Sigmoid colon (tissue), 4 donors: ENCODE data around the gene KTN1.

Experiments
- EP300 ChIP-seq, 4 donors: sonication (generic); formaldehyde crosslinking; IDR thresholded peaks; one replicate each; pipeline ENCODE4 v1.6.1; 2017; ENCODE audit warnings: antibody characterized with exemption in 4 of 4
- POLR2A ChIP-seq, 2 donors: fragments of 450-650 bp; IDR thresholded peaks; one replicate each; pipeline ENCODE4 v1.6.1; 2016; ENCODE audit warnings: antibody characterized with exemption in 2 of 2, mild to moderate bottlenecking in 2 of 2, moderate library complexity in 2 of 2
- POLR2AphosphoS5 ChIP-seq, 4 donors: sonication (generic); formaldehyde crosslinking; IDR thresholded peaks; one replicate each; pipeline ENCODE4 v1.6.1; 2017; ENCODE audit warnings: antibody characterized with exemption in 4 of 4
- TF ChIP-seq, protein P1 (sequence below), 4 experiments: fragments of 450-650 bp in 3 of 4; fragments of 200-600 bp in 1 of 4; IDR thresholded peaks; one replicate each; pipeline ENCODE4 v1.5.1; 2016 to 2019; ENCODE audit warnings: antibody characterized with exemption in 4 of 4, mild to moderate bottlenecking in 3 of 4, moderate library complexity in 2 of 4

DNA sequence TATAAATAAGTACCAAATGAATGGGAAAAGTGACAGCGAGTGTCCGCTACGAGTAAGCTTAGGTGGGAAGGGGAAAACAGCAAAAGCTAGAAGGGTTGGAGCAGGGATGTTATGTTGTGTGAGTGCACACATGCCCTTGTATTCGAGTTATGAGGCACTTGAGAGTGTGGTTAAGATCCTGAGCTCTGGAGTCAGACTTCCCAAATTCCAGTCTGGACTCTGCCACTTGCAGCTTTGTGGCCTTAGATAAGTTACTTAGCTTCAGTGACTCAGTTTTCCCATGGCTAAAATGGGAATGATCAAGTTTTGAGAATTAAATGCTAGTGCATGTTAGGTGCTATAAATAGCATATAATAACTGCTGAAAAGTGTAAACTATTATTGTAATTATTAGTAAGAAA is 44.9 kb downstream of the KTN1 start:
- TF ChIP-seq, protein P1, sequence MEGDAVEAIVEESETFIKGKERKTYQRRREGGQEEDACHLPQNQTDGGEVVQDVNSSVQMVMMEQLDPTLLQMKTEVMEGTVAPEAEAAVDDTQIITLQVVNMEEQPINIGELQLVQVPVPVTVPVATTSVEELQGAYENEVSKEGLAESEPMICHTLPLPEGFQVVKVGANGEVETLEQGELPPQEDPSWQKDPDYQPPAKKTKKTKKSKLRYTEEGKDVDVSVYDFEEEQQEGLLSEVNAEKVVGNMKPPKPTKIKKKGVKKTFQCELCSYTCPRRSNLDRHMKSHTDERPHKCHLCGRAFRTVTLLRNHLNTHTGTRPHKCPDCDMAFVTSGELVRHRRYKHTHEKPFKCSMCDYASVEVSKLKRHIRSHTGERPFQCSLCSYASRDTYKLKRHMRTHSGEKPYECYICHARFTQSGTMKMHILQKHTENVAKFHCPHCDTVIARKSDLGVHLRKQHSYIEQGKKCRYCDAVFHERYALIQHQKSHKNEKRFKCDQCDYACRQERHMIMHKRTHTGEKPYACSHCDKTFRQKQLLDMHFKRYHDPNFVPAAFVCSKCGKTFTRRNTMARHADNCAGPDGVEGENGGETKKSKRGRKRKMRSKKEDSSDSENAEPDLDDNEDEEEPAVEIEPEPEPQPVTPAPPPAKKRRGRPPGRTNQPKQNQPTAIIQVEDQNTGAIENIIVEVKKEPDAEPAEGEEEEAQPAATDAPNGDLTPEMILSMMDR (IDR thresholded peaks at IDR 0.05): no peak
- TF ChIP-seq POLR2A (IDR thresholded peaks at IDR 0.05) (no peak), EP300 (IDR thresholded peaks at IDR 0.05) (no peak), POLR2AphosphoS5 (IDR thresholded peaks at IDR 0.05) (no peak)
